ENCODE results near the gene SELENOV. TPM values are rescaled to one million over a fixed set of nuclear protein-coding genes. Genes with fewer than 3 reads are reported as not detected.
A peak's percentile ranks its signal among the peaks of the same experiment; 100 is the strongest.
"Not testable (repeated sequence)": the region's sequence is repeated elsewhere in the genome, so short reads cannot be mapped to it uniquely, and the experiment has no call there.

Gene SELENOV
- total RNA-seq, 1 donor from 2014 or later, result 0.78 TPM

- no peak overlapping the region for H3K4me3 Mint-ChIP-seq
- H3K36me3 Mint-ChIP-seq, result peaks cover 26% of the 10 kb centered on the region
- H3K27ac Mint-ChIP-seq, result no peak overlapping the region
- H3K27me3 Mint-ChIP-seq (ENCODE audit: low read depth), result no peaks in the 10 kb centered on the region
- peaks cover 11% of the 10 kb centered on the region for H3K4me1 Mint-ChIP-seq
- no peak for DNase-seq (ENCODE audit: low spot score in 2 of 2, unreplicated experiment in 2 of 2)
- no peaks in the 10 kb centered on the region for H3K9me3 Mint-ChIP-seq
- TF ChIP-seq CTCF (IDR thresholded peaks at IDR 0.05; ENCODE audit: unreplicated experiment), result no peak
These were observed 39.2 kb upstream of the SELENOV start for GRCh38 chr19:39475748-39476147.

DNA sequence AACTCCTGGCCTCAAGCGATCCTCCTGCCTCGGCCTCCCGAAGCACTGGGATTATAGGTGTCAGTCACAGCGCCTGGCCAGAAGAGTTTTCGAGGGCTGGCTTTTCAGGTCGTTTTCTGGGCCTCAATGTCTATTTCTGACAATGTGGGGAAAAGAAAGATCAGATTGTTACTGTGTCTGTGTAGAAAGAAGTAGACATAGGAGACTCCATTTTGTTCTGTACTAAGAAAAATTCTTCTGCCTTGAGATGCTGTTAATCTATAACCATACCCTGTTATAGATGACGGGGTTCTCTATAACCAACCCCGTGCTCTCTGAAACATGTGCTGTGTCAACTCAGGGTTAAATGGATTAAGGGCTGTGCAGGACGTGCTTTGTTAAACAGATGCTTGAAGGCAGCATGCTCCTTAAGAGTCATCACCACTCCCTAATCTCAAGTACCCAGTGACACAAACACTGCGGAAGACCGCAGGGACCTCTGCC, 35.6 kb upstream of the SELENOV start:
- H3K4me3 Mint-ChIP-seq, result peak overlapping the region; percentile 85
- peak overlapping the region; percentile 97 for H3K27ac Mint-ChIP-seq
- peaks cover 22% of the 10 kb centered on the region for H3K36me3 Mint-ChIP-seq
- H3K9me3 Mint-ChIP-seq; DNase-seq (ENCODE audit: low spot score in 2 of 2, unreplicated experiment in 2 of 2); H3K27me3 Mint-ChIP-seq (ENCODE audit: low read depth): not testable (repeated sequence)
- peaks cover 22% of the 10 kb centered on the region for H3K4me1 Mint-ChIP-seq

- no peaks in the 10 kb centered on the region for H3K9me3 Mint-ChIP-seq
These were observed 35.0 kb upstream of the SELENOV start for GRCh38 chr19:39479916-39480315.

DNA sequence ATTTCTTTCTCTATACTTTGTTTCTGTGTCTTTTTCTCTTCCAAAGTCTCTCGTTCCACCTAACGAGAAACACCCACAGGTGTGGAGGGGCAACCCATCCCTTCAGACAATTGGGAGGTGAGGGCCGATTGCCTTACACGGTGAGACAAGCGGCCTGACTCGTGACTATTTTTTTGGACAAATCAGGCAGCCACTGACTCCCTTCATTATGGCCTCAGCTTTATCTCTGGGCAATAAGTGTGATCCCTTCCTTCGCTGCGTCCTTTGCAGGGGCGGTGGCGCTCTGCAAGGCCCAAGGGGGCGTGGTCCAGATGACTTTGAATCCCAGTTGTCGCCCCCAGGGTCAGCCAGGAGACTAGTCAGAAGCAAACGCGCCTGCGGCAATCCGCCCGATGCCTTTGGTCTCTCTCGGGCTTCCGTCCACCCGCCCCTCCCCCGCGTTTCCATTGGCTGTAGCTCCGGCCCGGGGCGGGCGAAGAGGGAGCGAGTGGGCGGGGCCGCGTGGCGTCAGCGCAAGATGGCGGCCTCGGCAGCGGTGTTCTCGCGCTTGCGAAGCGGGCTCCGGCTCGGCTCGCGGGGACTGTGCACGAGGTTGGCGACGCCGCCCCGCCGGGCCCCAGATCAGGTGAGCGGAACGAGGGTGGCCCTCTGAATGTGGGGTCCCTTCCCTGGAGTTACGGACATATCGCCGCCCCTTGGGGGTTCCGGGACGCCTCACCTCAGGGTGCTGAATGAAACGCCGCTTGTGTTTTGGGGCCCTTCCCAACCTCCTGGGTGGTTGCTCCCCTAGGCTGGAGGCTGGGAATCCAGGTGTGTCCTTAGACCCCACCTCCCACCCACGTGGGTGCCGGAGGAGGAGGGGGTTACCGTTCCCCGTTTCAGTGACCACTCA, 34.4 kb upstream of the SELENOV start, which contains the start of gene TIMM50:
TIMM50 (plus strand) TSS at position 502 of the 892 bp plus-strand sequence; CDS start at position 518, 16 bp downstream.
- DNase-seq (ENCODE audit: low spot score in 2 of 2, unreplicated experiment in 2 of 2), result peak; percentile 95 to 99
- no peak for TF ChIP-seq CTCF (IDR thresholded peaks at IDR 0.05; ENCODE audit: unreplicated experiment)
- H3K4me3 Mint-ChIP-seq, result peak within 1 kb of the TSS; percentile 85

More at GRCh38 chr19:39479916-39480315, 35.0 kb upstream of the SELENOV start:
- Mint-ChIP-seq H3K27me3 (ENCODE audit: low read depth) (no peaks in the 10 kb centered on the region), H3K36me3 (peaks cover 19% of the 10 kb centered on the region), H3K27ac (peak overlapping the region; percentile 97), H3K4me3 (peak overlapping the region; percentile 85), H3K4me1 (peaks cover 22% of the 10 kb centered on the region)
- TF ChIP-seq CTCF (IDR thresholded peaks at IDR 0.05; ENCODE audit: unreplicated experiment), result no peak
- no peak for DNase-seq (ENCODE audit: low spot score in 2 of 2, unreplicated experiment in 2 of 2)

GRCh38 chr19:39481229-39481545, 33.8 kb upstream of the SELENOV start:
- peaks cover 22% of the 10 kb centered on the region for H3K4me1 Mint-ChIP-seq

More for the DNA sequence above, 34.4 kb upstream of the SELENOV start, which contains the start of gene TIMM50:
- peaks cover 15% of the 10 kb centered on the region for H3K36me3 Mint-ChIP-seq
- no peaks in the 10 kb centered on the region for H3K9me3 Mint-ChIP-seq
- H3K27me3 Mint-ChIP-seq (ENCODE audit: low read depth), result no peaks in the 10 kb centered on the region
- peaks cover 22% of the 10 kb centered on the region for H3K4me1 Mint-ChIP-seq
- peak within 1 kb of the TSS; percentile 98 for H3K27ac Mint-ChIP-seq

More at GRCh38 chr19:39481229-39481545, 33.8 kb upstream of the SELENOV start:
- H3K27ac Mint-ChIP-seq, result peak overlapping the region; percentile 98
- TF ChIP-seq CTCF (IDR thresholded peaks at IDR 0.05; ENCODE audit: unreplicated experiment), result no peak
- peak overlapping the region; percentile 85 for H3K4me3 Mint-ChIP-seq
- no peaks in the 10 kb centered on the region for H3K9me3 Mint-ChIP-seq
- no peak for DNase-seq (ENCODE audit: low spot score in 2 of 2, unreplicated experiment in 2 of 2)
- peaks cover 14% of the 10 kb centered on the region for H3K36me3 Mint-ChIP-seq
- no peaks in the 10 kb centered on the region for H3K27me3 Mint-ChIP-seq (ENCODE audit: low read depth)

Measured in mesothelial cell of epicardium (in vitro differentiated cells).